Umbilical cord (tissue), 2 donors: ENCODE measurements around the gene BCL2. TPM values are rescaled to one million over a fixed set of nuclear protein-coding genes. Genes with fewer than 3 reads are reported as not detected.
A peak's percentile ranks its signal among the peaks of the same experiment; 100 is the strongest.

Experiments used
- DNase-seq: peaks from one replicate; pipeline ENCODE4 v3.0.0-alpha.2; 2015; ENCODE audit warnings: low spot score
- total RNA-seq: library from RNA; depleted of rRNA; stranded (reverse); fragments of >200 nt; gene quantifications from one replicate; pipeline ENCODE4 v1.2.3, GENCODE V29; 2014; ENCODE audit warnings: low replicate concordance; ENCODE audit not compliant: insufficient read depth

The BCL2 gene
- total RNA-seq, 1 donor from 2014 or later: 27.9 TPM

GRCh38 chr18:63326011-63326410 lies 6.4 kb upstream of the BCL2 start:
- DNase-seq: no peak

GRCh38 chr18:63325086-63325686 lies 5.6 kb upstream of the BCL2 start:
- no peak for DNase-seq

GRCh38 chr18:63322908-63323634 lies 3.5 kb upstream of the BCL2 start:
- peak; percentile 78 for DNase-seq

DNA sequence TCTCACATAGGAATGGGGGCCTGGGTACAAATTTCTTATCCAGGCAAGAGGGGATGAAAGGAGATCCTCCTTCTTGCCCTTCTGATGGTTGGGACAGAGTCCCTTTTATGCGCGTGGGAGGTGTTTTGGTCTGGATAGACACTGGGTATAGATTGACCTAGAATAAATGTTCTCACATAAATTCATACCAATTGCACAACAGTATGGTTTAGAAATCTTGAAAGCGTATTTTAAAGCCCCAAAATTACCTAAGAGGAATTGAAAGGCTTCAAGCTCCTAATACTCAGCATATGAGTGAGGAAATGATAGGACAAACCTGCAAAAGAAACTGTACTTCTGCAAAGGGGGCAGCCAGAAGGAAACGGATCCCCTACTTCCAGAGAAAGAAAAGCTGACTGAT lies 2.6 kb upstream of the BCL2 start:
- DNase-seq: no peak

DNA sequence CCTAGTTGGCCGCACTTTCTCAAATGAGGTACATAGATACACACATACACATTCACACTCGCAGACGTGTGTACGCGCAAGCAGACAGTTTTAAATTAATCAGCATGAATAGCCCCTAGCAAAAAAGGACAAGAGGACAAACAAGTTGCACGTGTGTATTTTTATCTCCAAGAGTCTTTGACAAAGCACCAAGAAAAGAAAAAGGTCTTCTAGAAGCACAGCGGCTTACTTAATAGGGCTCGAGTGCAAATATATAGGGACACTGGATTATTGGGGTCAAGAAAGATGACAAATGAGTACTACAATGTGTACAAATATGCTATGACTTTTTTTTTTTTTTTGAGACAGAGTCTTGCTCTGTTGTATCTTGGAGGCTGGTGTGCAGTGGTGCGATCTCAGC lies 1.7 kb upstream of the BCL2 start:
- no peak for DNase-seq

- no peak for DNase-seq
These were observed 1.4 kb upstream of the BCL2 start for GRCh38 chr18:63320975-63321265.

DNA sequence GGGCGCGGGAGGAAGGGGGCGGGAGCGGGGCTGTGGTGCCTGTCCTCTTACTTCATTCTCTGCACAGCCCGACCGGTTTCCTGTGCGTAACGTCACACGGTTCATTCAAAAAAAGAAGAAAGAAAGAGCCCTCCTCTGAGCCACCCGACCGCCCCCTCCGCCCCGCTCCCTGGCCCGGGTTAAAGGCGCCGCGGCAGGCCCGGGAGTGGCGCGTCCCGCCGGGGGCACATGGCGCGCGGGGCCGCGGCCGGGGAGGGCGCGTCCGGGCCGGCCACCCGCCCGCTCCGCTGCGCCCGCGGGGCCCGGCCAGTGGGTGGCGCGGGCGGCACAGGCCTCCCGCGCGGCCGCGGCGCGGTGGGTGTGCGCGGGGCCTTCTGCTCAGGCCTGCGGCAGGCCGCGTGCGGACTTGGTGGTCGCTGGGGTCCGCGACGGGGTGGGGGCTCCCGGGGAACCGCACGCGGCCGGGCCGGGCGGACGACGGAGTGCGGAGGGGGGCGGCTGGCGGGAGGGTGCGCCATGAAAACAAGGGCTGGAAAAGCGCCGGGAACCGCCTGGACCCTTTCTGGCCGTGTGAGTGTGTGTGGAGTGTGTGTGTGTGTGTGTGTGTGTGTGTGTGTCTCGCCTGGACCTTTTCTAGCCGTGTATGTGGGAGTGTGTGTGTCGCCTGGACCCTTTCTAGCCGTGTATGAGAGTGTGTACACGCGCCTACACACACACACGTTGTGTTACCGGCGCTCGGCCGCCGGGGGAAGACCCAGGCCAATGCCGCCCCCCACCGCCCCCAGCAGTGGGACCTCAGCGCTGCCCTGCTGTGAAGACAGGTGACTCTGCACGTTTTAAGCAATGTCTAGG lies 780 bp upstream of the BCL2 start:
- peak; percentile 96 for DNase-seq

- no peak for DNase-seq
These were observed 633 bp downstream of the BCL2 start for GRCh38 chr18:63318889-63319382.

DNA sequence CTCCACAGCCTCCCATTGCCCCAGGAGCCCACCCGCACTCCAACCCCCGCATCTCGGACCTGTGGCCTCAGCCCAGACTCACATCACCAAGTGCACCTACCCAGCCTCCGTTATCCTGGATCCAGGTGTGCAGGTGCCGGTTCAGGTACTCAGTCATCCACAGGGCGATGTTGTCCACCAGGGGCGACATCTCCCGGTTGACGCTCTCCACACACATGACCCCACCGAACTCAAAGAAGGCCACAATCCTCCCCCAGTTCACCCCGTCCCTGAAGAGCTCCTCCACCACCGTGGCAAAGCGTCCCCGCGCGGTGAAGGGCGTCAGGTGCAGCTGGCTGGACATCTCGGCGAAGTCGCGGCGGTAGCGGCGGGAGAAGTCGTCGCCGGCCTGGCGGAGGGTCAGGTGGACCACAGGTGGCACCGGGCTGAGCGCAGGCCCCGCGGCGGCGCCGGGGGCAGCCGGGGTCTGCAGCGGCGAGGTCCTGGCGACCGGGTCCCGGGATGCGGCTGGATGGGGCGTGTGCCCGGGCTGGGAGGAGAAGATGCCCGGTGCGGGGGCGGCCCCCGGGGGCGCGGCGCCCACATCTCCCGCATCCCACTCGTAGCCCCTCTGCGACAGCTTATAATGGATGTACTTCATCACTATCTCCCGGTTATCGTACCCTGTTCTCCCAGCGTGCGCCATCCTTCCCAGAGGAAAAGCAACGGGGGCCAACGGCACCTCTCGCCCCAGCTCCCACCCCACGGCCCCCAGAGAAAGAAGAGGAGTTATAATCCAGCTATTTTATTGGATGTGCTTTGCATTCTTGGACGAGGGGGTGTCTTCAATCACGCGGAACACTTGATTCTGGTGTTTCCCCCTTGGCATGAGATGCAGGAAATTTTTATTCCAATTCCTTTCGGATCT lies 1.3 kb downstream of the BCL2 start:
- no peak for DNase-seq

GRCh38 chr18:63317556-63317946 lies 2.0 kb downstream of the BCL2 start:
- no peak for DNase-seq

DNA sequence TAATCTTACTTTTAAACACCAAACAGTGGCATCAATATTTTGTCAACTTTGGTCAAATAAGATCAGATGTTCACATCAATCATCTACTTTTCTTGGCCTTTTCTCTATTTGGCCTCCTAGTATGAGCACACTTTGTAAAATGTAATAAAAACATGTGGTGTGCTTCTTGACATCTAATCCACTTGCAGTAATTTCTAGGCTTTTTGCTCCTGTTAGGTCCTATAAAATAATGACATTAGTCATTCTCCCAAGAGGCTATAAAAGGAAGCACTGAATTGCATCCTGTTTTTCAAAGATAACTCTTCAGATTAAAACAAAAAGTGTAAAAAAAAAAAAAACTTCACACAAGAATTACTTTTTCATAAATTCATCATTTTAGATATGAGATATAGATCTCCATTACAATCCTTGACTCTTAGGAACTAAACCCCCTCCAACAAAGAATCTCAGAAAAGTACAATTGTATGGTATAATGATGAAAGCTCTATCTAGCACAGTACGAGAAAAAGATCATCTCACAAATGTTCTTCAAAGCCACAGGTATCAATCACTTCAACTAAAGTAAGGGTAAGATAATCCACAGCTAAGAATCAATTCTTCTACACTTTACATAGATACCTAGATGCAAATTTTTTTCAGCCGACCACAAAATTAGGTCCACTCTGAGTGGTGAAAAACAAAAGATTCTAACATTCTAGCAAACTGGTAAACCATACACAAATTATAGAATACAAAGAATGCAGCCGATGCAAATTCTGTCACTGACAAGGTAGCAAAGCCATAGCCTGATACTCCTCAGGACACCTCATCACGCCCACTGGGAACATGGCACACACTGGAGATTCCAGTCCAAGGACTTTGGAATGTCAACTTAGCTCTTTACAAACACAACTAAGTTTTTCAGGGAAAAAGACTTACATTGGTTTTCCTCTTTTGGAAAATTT lies 2.7 kb downstream of the BCL2 start:
- no peak for DNase-seq

DNA sequence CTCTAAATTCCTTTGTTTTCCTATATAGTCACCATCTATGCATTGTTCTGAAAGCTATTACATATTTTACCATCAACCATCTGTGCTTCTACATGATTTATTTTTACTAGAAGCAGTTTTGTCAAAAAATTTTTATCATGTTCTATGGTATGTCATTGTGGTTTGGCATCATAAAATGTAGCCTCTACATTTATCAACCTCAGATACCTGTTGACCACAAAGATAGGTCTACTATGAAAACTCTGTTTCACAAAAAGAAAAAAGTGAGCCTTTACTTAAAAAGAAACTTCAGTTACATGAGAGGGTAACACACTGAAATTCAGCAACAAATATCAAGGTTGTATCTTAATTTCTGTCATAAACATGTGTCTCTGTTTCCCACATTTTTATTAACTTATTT lies 3.7 kb downstream of the BCL2 start:
- no peak for DNase-seq

GRCh38 chr18:63315131-63315662 lies 4.4 kb downstream of the BCL2 start:
- DNase-seq: no peak

DNA sequence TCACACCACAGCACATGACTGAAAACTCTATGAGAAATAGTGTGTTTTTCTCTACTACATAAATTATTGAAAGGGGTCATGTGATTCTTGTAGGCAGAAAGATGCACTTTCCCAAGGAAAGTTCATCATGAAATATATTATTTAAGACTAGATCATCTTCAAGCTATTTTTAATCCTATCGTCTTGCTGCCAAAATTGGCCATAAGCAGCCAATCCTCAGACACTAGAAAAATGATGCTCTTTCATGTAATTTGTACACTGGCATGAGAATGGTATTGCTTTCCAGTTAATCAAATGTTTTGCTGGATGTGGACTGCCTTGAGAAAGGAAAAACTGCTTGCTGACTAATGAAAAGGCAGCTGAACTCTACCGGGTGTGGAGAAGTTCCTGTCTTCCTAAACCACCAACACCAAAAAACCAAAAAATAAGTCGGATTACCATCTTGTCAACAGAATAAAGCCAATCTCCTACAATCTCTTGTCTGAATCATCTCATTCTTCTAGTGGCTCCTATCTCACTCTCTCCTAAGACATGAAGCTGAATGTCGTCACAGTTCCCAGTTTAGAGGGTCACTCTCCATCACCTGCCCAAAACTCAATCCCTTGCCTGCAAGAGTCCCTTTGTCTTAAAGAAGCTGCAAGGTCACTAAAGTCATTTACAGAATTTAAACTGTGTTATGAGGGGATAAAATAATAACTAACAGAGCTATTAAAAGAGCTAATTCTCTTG lies 5.3 kb downstream of the BCL2 start:
- DNase-seq: no peak

DNA sequence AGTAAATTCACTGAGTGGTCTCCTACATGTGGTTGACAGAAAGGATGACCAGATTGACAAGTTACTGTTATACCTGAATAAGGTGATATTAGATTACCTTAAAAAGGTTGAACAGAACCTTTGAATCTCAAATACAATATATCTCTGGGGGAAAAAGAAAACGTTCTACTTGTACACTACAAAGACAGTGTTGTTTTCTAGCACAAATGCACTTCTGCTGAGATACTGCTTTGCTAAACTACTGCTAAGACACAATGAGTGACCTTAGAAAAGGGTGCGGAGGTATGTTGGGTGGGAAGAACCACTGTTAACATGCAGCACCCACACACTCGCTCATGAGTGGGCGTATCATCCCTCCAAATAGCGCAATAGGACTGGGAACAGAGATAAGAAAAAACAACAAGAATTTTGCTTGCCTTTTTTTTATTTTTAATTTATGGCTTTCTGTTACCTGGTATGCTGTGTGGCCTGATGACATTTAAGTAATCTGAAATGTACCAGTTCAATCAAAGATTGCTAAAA lies 6.1 kb downstream of the BCL2 start:
- DNase-seq: no peak

DNA sequence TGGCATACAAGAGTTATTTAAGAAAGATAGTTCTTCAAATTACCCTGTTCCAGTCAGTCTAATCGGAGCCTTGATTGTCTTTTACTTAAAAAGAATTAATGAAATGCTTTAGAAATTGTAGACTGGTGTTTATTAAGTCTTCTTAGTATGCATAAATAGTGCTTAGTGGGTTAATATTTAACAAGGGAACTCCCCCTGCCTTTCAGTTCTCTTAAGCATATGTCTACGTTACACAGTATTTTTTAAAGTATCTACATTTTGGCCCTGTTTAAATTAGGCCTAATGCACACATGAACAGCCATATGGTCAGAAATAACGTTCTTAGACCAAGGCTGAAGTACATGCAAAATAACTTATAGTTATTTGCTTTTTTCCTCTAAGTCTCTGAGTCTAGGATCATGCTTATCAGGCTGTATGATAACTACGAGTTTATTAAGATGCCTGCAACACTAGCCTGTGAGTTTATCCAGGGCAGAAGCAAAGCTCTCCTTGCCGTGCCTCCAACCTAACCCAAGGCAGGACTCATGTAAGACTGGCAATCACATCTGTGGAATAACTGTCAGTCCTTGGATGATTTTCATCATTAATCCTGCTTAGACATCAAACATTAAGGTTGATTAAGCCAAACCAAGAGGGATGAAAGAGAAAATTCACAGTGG lies 6.7 kb downstream of the BCL2 start:
- peak; percentile 96 for DNase-seq

DNA sequence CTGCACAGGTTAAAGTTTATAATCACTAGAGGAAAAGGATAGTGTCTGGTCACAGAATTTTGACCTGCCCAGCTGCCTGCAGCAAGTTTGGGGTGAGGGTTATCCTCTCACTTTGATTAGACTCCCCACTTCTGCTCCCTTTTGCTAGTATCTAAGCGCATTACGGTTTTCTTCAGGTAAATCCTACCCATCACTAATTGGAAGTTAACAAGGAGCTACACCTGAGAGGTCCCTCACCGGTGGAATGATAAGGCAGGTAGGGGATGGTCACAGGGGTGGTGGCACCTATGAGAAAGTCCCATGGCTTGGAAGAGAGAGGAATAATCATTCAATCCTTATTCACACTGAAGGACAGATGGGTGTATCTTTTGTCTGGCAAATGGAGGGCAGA lies 7.6 kb downstream of the BCL2 start:
- no peak for DNase-seq

GRCh38 chr18:63311118-63312018 lies 8.2 kb downstream of the BCL2 start:
- DNase-seq: peak; percentile 91
